Skeletal muscle tissue (tissue), 4 donors: ENCODE data around the gene CDR2L. TPM values are rescaled to one million over a fixed set of nuclear protein-coding genes. Genes with fewer than 3 reads are reported as not detected.
A peak's percentile ranks its signal among the peaks of the same experiment; 100 is the strongest.

Experiments used
- H3K27ac ChIP-seq: one replicate; pipeline ENCODE4 v1.7.0; 2013; ENCODE audit warnings: mild to moderate bottlenecking, low read depth, low read length, inconsistent platforms
- H3K27me3 ChIP-seq, 3 donors: one replicate each; pipeline ENCODE4 v1.7.0; 2013; ENCODE audit warnings: low read length in 3 of 3; ENCODE audit not compliant: control insufficient read depth in 3 of 3, insufficient read depth in 3 of 3
- H3K36me3 ChIP-seq, 3 donors: one replicate each; pipeline ENCODE4 v1.7.0; 2013; ENCODE audit warnings: low read length in 3 of 3; ENCODE audit not compliant: control insufficient read depth in 3 of 3, insufficient read depth in 3 of 3
- H3K4me1 ChIP-seq, 3 donors: one replicate each; pipeline ENCODE4 v1.7.0; 2013; ENCODE audit warnings: low read length in 3 of 3, mild to moderate bottlenecking in 3 of 3; ENCODE audit not compliant: control insufficient read depth in 3 of 3, insufficient read depth in 3 of 3
- H3K4me3 ChIP-seq, 3 donors: one replicate each; pipeline ENCODE4 v1.7.0; 2013; ENCODE audit warnings: low read length in 3 of 3
- H3K9ac ChIP-seq, 3 donors: one replicate each; pipeline ENCODE4 v1.7.0; 2013; ENCODE audit warnings: low read length in 3 of 3, mild to moderate bottlenecking in 3 of 3, moderate library complexity in 2 of 3, low read depth in 1 of 3
- H3K9me3 ChIP-seq, 3 donors: one replicate each; pipeline ENCODE4 v1.7.0; 2013; ENCODE audit warnings: low read length in 3 of 3; ENCODE audit not compliant: control insufficient read depth in 3 of 3
- total RNA-seq: library from RNA; depleted of rRNA; stranded (reverse); fragments of >200 nt; gene quantifications from one replicate; pipeline ENCODE4 v1.2.3, GENCODE V29; 2014
- donor health status: Osteomylitis.

CDR2L gene
- total RNA-seq, 1 donor from 2014 or later = 2.6 TPM

- H3K27ac ChIP-seq = no peak overlapping the region
- no peak overlapping the region for H3K4me3 ChIP-seq
- H3K9me3 ChIP-seq = no peaks in the 10 kb centered on the region
- no peaks in the 10 kb centered on the region for H3K27me3 ChIP-seq
- peaks cover 20 to 25% (median 24%) of the 10 kb centered on the region in 3 donors for H3K4me1 ChIP-seq
- peaks cover 0 to 4% (median 3%) of the 10 kb centered on the region in 3 donors for H3K36me3 ChIP-seq
- H3K9ac ChIP-seq = no peak overlapping the region
Observed at GRCh38 chr17:75009139-75009724, 21.8 kb downstream of the CDR2L start.

GRCh38 chr17:75010683-75011400 is 23.4 kb downstream of the CDR2L start:
- Histone ChIP-seq H3K36me3 (peaks cover 0 to 3% (median 2%) of the 10 kb centered on the region in 3 donors), H3K27me3 (no peaks in the 10 kb centered on the region), H3K9ac (peak overlapping the region in 1 of 3 donors; percentile 25), H3K27ac (peak overlapping the region; percentile 89), H3K4me3 (no peak overlapping the region), H3K9me3 (no peaks in the 10 kb centered on the region), H3K4me1 (peaks cover 20 to 25% (median 24%) of the 10 kb centered on the region in 3 donors)

- H3K9ac ChIP-seq = peak overlapping the region; percentile 82 to 93 (median 87)
- H3K27me3 ChIP-seq = no peaks in the 10 kb centered on the region
- H3K4me1 ChIP-seq = peaks cover 20 to 25% (median 24%) of the 10 kb centered on the region in 3 donors
- H3K27ac ChIP-seq = peak overlapping the region; percentile 89
- H3K4me3 ChIP-seq = peak overlapping the region; percentile 94 to 98 (median 96)
- no peaks in the 10 kb centered on the region for H3K9me3 ChIP-seq
- peaks cover 2 to 6% (median 4%) of the 10 kb centered on the region in 3 donors for H3K36me3 ChIP-seq
Observed at GRCh38 chr17:75011401-75012095, 24.1 kb downstream of the CDR2L start.

- Histone ChIP-seq H3K27ac (peak overlapping the region; percentile 89), H3K36me3 (peaks cover 5 to 9% (median 7%) of the 10 kb centered on the region in 3 donors), H3K9me3 (no peaks in the 10 kb centered on the region), H3K9ac (peak overlapping the region; percentile 82 to 93 (median 87)), H3K4me1 (peaks cover 20 to 25% (median 24%) of the 10 kb centered on the region in 3 donors), H3K27me3 (no peaks in the 10 kb centered on the region), H3K4me3 (peak overlapping the region; percentile 94 to 98 (median 96))
Observed at GRCh38 chr17:75012096-75012345, 24.6 kb downstream of the CDR2L start.

GRCh38 chr17:75012346-75013091 is 25.1 kb downstream of the CDR2L start, which contains the start of gene MRPL58:
Gene MRPL58, plus strand, starts transcription at chr17:75012670. Its CDS starts 17 bp downstream, at chr17:75012687.
- H3K27me3 ChIP-seq = no peaks in the 10 kb centered on the region
- H3K4me3 ChIP-seq = peak within 1 kb of the TSS; percentile 94 to 98 (median 96)
- peak within 1 kb of the TSS; percentile 89 for H3K27ac ChIP-seq
- peak within 1 kb of the TSS; percentile 82 to 94 (median 93) for H3K9ac ChIP-seq
- peaks cover 20 to 25% (median 24%) of the 10 kb centered on the region in 3 donors for H3K4me1 ChIP-seq
- no peaks in the 10 kb centered on the region for H3K9me3 ChIP-seq
- H3K36me3 ChIP-seq = peaks cover 5 to 9% (median 7%) of the 10 kb centered on the region in 3 donors

- peak overlapping the region; percentile 89 for H3K27ac ChIP-seq
Observed at GRCh38 chr17:75013092-75013559, 25.7 kb downstream of the CDR2L start.

GRCh38 chr17:75019146-75019545 is 31.7 kb downstream of the CDR2L start:
- Histone ChIP-seq H3K27ac (no peak overlapping the region), H3K9ac (no peak overlapping the region), H3K4me3 (no peak overlapping the region), H3K4me1 (no peaks in the 10 kb centered on the region), H3K9me3 (no peaks in the 10 kb centered on the region), H3K36me3 (peaks cover 36 to 44% (median 42%) of the 10 kb centered on the region in 3 donors), H3K27me3 (no peaks in the 10 kb centered on the region)

More at GRCh38 chr17:75013092-75013559, 25.7 kb downstream of the CDR2L start:
- Histone ChIP-seq H3K36me3 (peaks cover 5 to 9% (median 7%) of the 10 kb centered on the region in 3 donors), H3K4me3 (peak overlapping the region; percentile 94 to 98 (median 96)), H3K4me1 (peaks cover 20 to 25% (median 24%) of the 10 kb centered on the region in 3 donors), H3K27me3 (no peaks in the 10 kb centered on the region), H3K9me3 (no peaks in the 10 kb centered on the region), H3K9ac (peak overlapping the region; percentile 82 to 94 (median 93))

GRCh38 chr17:75019710-75020109 is 32.3 kb downstream of the CDR2L start:
- Histone ChIP-seq H3K36me3 (peaks cover 36 to 44% (median 41%) of the 10 kb centered on the region in 3 donors), H3K27ac (no peak overlapping the region)

GRCh38 chr17:75020331-75021110 is 33.1 kb downstream of the CDR2L start:
- Histone ChIP-seq H3K9me3 (no peaks in the 10 kb centered on the region), H3K9ac (no peak overlapping the region), H3K27me3 (no peaks in the 10 kb centered on the region), H3K27ac (no peak overlapping the region), H3K4me1 (no peaks in the 10 kb centered on the region), H3K4me3 (no peak overlapping the region), H3K36me3 (peaks cover 36 to 44% (median 39%) of the 10 kb centered on the region in 3 donors)

More at GRCh38 chr17:75019710-75020109, 32.3 kb downstream of the CDR2L start:
- H3K27me3 ChIP-seq = no peaks in the 10 kb centered on the region
- H3K9ac ChIP-seq = no peak overlapping the region
- H3K4me1 ChIP-seq = no peaks in the 10 kb centered on the region
- H3K4me3 ChIP-seq = no peak overlapping the region
- H3K9me3 ChIP-seq = no peaks in the 10 kb centered on the region
